Vagina (tissue), 2 donors: Measurements from ENCODE around the gene DPEP1. TPM values are rescaled to one million over a fixed set of nuclear protein-coding genes. Genes with fewer than 3 reads are reported as not detected.

ENCODE experiments used
- DNase-seq, 2 donors: peaks; one replicate each; pipeline ENCODE4 v3.0.0-alpha.2; 2017; ENCODE audit errors: extremely low spot score in 2 of 2
- H3K27ac ChIP-seq: fragments of 200-600 bp; sonication (generic); one replicate; pipeline ENCODE4 v1.5.1; 2019
- H3K27me3 ChIP-seq: fragments of 200-600 bp; sonication (generic); one replicate; pipeline ENCODE4 v1.5.1; 2019
- H3K36me3 ChIP-seq, 2 donors: fragments of 200-600 bp; sonication (generic); one replicate each; pipeline ENCODE4 v1.5.1; 2017 to 2019
- H3K4me1 ChIP-seq: fragments of 200-600 bp; sonication (generic); one replicate; pipeline ENCODE4 v1.5.1; 2019
- H3K4me3 ChIP-seq, 2 donors: fragments of 200-600 bp; sonication (generic); 1 replicate in 1 of 2; 2 replicates in 1 of 2; pipeline ENCODE4 v1.5.1; 2016 to 2019
- H3K9me3 ChIP-seq: fragments of 200-600 bp; sonication (generic); one replicate; pipeline ENCODE4 v1.5.1; 2019
- CTCF ChIP-seq, 3 experiments: fragments of 450-650 bp in 2 of 3; fragments of 200-600 bp in 1 of 3; sonication (generic) in 1 of 3; IDR thresholded peaks; one replicate each; pipeline ENCODE4 v1.5.1; 2017 to 2019; ENCODE audit warnings: antibody characterized with exemption in 3 of 3, mild to moderate bottlenecking in 2 of 3, moderate library complexity in 2 of 3
- POLR2A ChIP-seq, 2 donors: fragments of 450-650 bp; IDR thresholded peaks; one replicate each; pipeline ENCODE4 v1.6.1; 2017; ENCODE audit warnings: antibody characterized with exemption in 2 of 2, mild to moderate bottlenecking in 2 of 2, moderate library complexity in 2 of 2
- POLR2AphosphoS5 ChIP-seq, 2 donors: sonication (generic); formaldehyde crosslinking; IDR thresholded peaks; one replicate each; pipeline ENCODE4 v1.9.0; 2017; ENCODE audit warnings: antibody characterized with exemption in 2 of 2, mild to moderate bottlenecking in 2 of 2, low read depth in 1 of 2; ENCODE audit not compliant: insufficient read depth in 1 of 2
- intact Hi-C: fragments of 100-400 bp; cut with DNase I; formaldehyde crosslinking; loops from one replicate; pipeline ENCODE4 v1.15.1; 2023
- total RNA-seq: library from RNA; depleted of rRNA; stranded (reverse); fragments of >200 nt; gene quantifications from one replicate; pipeline ENCODE4 v1.2.3, GENCODE V29; 2016

The DPEP1 gene
- total RNA-seq, result not detected

DNA sequence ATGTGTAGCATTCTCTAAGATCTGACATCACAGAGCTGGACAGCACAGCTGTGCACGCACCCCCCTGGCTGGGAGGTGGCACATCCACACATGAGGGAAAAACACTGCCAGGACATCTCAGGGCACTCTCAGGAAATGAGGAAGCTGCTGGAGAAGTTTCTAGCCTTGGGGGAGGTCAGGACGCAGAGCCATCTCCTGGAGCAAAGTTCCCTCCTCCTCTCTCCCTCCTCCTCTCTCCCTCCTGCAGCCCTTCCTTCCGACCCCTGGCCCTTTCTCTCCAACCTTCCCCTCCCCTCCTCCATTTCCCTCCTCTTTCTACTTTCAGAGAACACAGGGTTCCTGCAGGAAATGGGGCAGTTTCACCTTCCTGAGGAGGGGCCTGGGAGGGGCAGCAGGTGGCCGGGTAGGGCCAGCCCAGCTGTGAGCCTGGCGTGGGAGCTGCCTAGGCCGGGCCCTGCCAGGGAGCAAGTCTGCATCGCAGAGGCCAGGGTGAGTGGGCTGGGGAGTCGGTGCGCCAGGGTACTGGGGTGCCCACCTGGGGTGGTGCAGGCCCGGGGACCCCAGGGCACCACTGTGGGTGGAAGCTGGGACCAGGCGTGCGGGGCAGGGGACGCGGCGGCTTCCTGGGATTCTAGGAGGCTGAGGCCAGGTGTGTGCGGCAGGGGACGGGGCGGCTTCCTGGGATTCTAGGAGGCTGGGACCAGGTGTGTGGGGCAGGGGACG is at the start of gene DPEP1:
TSS of gene DPEP1 (plus strand) at position 412 of the 723 bp plus-strand sequence. CDS start 16,769 bp downstream, outside the sequence.
- H3K27ac ChIP-seq, result no peak within 1 kb of the TSS
- no peak within 1 kb of the TSS for H3K4me3 ChIP-seq
- H3K27me3 ChIP-seq, result no peaks in the 10 kb centered on the region

GRCh38 chr16:89564476-89565255 is 48.8 kb upstream of the DPEP1 start:
- H3K4me3 ChIP-seq, result no peak overlapping the region
- no peak for DNase-seq
- no peaks in the 10 kb centered on the region for H3K27me3 ChIP-seq
- no peaks in the 10 kb centered on the region for H3K9me3 ChIP-seq
- H3K27ac ChIP-seq, result no peak overlapping the region
- intact Hi-C loops, result loop anchor here (5.0 kb wide), 1 partner anchor 138 kb away; the partner anchor contains the start of gene SPATA2L
- H3K36me3 ChIP-seq, result peaks cover 0 to 37% of the 10 kb centered on the region in 2 donors
- TF ChIP-seq POLR2A (IDR thresholded peaks at IDR 0.05) (no peak), CTCF (IDR thresholded peaks at IDR 0.05) (no peak), POLR2AphosphoS5 (IDR thresholded peaks at IDR 0.05; ENCODE audit: insufficient read depth in 1 of 2, low read depth in 1 of 2) (no peak)
- peaks cover 54% of the 10 kb centered on the region for H3K4me1 ChIP-seq

More for the DNA sequence above, at the start of gene DPEP1:
- H3K4me1 ChIP-seq, result no peaks in the 10 kb centered on the region
- intact Hi-C loops, result no loop called here
- TF ChIP-seq POLR2A (IDR thresholded peaks at IDR 0.05) (no peak), POLR2AphosphoS5 (IDR thresholded peaks at IDR 0.05; ENCODE audit: insufficient read depth in 1 of 2, low read depth in 1 of 2) (no peak), CTCF (IDR thresholded peaks at IDR 0.05) (no peak)
- no peaks in the 10 kb centered on the region for H3K9me3 ChIP-seq
- H3K36me3 ChIP-seq, result no peaks in the 10 kb centered on the region
- DNase-seq, result no peak

DNA sequence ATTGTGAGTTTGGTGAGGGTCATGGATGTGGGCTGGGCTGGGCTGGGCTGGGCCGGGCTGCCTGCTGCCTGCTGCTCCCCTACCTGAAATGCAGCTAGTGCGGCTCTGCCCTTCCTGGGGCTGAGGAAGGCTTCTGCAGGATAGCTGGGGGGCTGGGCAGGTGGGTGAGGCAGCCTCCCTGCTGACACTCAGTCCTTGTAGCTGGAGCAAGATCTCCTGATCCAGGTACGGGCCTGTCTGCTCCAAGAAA is 48.3 kb upstream of the DPEP1 start:
- intact Hi-C loops, result no loop called here
- DNase-seq, result no peak
- H3K9me3 ChIP-seq, result no peaks in the 10 kb centered on the region
- H3K36me3 ChIP-seq, result peaks cover 0 to 37% of the 10 kb centered on the region in 2 donors
- TF ChIP-seq POLR2AphosphoS5 (IDR thresholded peaks at IDR 0.05; ENCODE audit: insufficient read depth in 1 of 2, low read depth in 1 of 2) (no peak), POLR2A (IDR thresholded peaks at IDR 0.05) (no peak), CTCF (IDR thresholded peaks at IDR 0.05) (no peak)
- H3K27ac ChIP-seq, result no peak overlapping the region
- peaks cover 51% of the 10 kb centered on the region for H3K4me1 ChIP-seq
- no peaks in the 10 kb centered on the region for H3K27me3 ChIP-seq
- no peak overlapping the region for H3K4me3 ChIP-seq

GRCh38 chr16:89565506-89566372 is 47.7 kb upstream of the DPEP1 start:
- TF ChIP-seq CTCF (IDR thresholded peaks at IDR 0.05) (no peak), POLR2AphosphoS5 (IDR thresholded peaks at IDR 0.05; ENCODE audit: insufficient read depth in 1 of 2, low read depth in 1 of 2) (peak in 1 of 2 donors; percentile 69)
- H3K9me3 ChIP-seq, result no peaks in the 10 kb centered on the region
- H3K4me3 ChIP-seq, result no peak overlapping the region
- H3K27ac ChIP-seq, result peak overlapping the region; percentile 27
- no peaks in the 10 kb centered on the region for H3K27me3 ChIP-seq
- no peak for DNase-seq
- peaks cover 0 to 37% of the 10 kb centered on the region in 2 donors for H3K36me3 ChIP-seq
- peaks cover 51% of the 10 kb centered on the region for H3K4me1 ChIP-seq
- intact Hi-C loops, result no loop called here
